Brain microvascular endothelial cell (primary cell): ENCODE measurements around the gene SLAMF9.

Experiments
- DNase-seq: peaks from one replicate; pipeline ENCODE4 v3.0.0-alpha.2; 2020
- H3K27ac ChIP-seq: fragments of 250-450 bp; sonication (Bioruptor Pico); 2 replicates; pipeline ENCODE4 v1.5.1; 2020; ENCODE audit warnings: mild to moderate bottlenecking, moderate library complexity
- H3K27me3 ChIP-seq: fragments of 250-450 bp; sonication (Bioruptor Pico); replicated peaks from 2 replicates; pipeline ENCODE4 v1.5.1; 2020; ENCODE audit warnings: mild to moderate bottlenecking
- H3K36me3 ChIP-seq: fragments of 250-450 bp; sonication (Bioruptor Pico); replicated peaks from 2 replicates; pipeline ENCODE4 v1.5.1; 2020; ENCODE audit warnings: mild to moderate bottlenecking
- H3K4me3 ChIP-seq: 2 replicates; pipeline ENCODE4 v1.5.1; 2011; ENCODE audit warnings: low read depth, mild to moderate bottlenecking, control low read depth, low read length, moderate library complexity
- CTCF ChIP-seq: IDR thresholded peaks from 2 replicates; pipeline ENCODE4 v1.5.1; 2011; ENCODE audit warnings: low read depth, mild to moderate bottlenecking, moderate library complexity, low read length, control low read depth, inconsistent platforms; ENCODE audit errors: missing control alignments
- in situ Hi-C: cut with HindIII; loops from 2 replicates; pipeline ENCODE4 v1.10.0; 2017; ENCODE audit warnings: low sequenced_read_pairs, low pct_ligation_motif_present

Gene SLAMF9

GRCh38 chr1:159935305-159935704, 18.7 kb downstream of the SLAMF9 start:
- no peak overlapping the region for H3K4me3 ChIP-seq
- no peak for DNase-seq
- no peaks in the 10 kb centered on the region for H3K36me3 ChIP-seq
- H3K27me3 ChIP-seq = no peaks in the 10 kb centered on the region
- no peak overlapping the region for H3K27ac ChIP-seq
- in situ Hi-C loops = no loop called here
- no peak for TF ChIP-seq CTCF

GRCh38 chr1:159934136-159935039, 19.6 kb downstream of the SLAMF9 start:
- Histone ChIP-seq H3K36me3 (no peaks in the 10 kb centered on the region), H3K27me3 (no peaks in the 10 kb centered on the region)

DNA sequence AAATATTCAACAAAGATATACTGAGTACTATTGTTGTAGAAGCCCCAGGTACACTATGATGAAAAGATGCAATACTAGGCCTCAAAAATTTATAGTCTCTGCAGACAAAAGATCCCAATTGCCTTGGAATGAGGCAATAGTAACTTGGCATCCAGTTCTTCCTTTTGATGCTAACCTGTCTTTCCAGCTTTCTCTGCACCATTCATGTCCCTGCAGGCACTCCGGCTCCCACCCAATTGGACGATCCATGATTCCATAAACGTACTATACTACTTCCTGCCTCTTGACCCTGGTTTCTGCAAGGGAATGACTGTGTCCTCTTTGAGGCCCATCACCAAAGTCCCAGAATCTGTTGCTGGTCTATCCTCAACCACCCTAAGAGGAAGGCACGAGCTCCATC, 20.7 kb downstream of the SLAMF9 start:
- no peaks in the 10 kb centered on the region for H3K27me3 ChIP-seq
- no peaks in the 10 kb centered on the region for H3K36me3 ChIP-seq
- TF ChIP-seq CTCF = no peak
- no peak overlapping the region for H3K4me3 ChIP-seq
- DNase-seq = no peak
- H3K27ac ChIP-seq = no peak overlapping the region
- in situ Hi-C loops = no loop called here

More at GRCh38 chr1:159934136-159935039, 19.6 kb downstream of the SLAMF9 start:
- no peak overlapping the region for H3K4me3 ChIP-seq
- no peak overlapping the region for H3K27ac ChIP-seq
- no peak for TF ChIP-seq CTCF
- in situ Hi-C loops = no loop called here
- no peak for DNase-seq

GRCh38 chr1:159932296-159933285, 21.4 kb downstream of the SLAMF9 start:
- no peak for DNase-seq
- H3K4me3 ChIP-seq = no peak overlapping the region
- no peaks in the 10 kb centered on the region for H3K27me3 ChIP-seq
- no peak for TF ChIP-seq CTCF
- no peak overlapping the region for H3K27ac ChIP-seq
- in situ Hi-C loops = no loop called here
- H3K36me3 ChIP-seq = no peaks in the 10 kb centered on the region

DNA sequence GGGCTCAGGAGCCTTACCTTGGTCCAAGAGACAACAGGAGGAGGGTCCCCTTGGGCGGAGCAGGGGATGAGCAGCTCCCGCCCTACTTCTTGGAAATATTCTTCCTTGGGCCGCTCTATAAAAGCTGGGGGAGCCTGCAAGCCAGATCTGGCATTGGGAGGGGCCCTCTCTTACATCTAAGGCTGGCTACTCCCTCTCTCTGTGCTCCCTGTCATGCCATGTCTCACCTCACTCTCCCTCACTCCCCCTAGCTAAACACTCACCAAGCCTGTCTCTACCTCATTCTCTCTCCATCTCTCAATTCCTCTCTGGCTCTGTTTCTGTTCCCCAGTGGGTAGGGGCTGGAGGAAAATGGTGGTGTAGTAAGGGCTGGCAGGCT, 22.3 kb downstream of the SLAMF9 start:
- in situ Hi-C loops = no loop called here
- no peaks in the 10 kb centered on the region for H3K36me3 ChIP-seq
- H3K27me3 ChIP-seq = no peaks in the 10 kb centered on the region
- no peak overlapping the region for H3K4me3 ChIP-seq
- no peak for DNase-seq
- TF ChIP-seq CTCF = no peak
- no peak overlapping the region for H3K27ac ChIP-seq
